Activated CD8-positive, alpha-beta memory T cell treated with anti-CD3 and anti-CD28 coated beads, Interleukin-2, amount 50 U/mL, for 4 hours (primary cell): Measurements from ENCODE around the gene CAMK1D.
"Not testable (repeated sequence)": the region's sequence is repeated elsewhere in the genome, so short reads cannot be mapped to it uniquely, and the experiment has no call there.

ENCODE experiments used
- DNase-seq: peaks from one replicate; pipeline ENCODE4 v3.0.0-alpha.2; 2020

The CAMK1D gene

DNA sequence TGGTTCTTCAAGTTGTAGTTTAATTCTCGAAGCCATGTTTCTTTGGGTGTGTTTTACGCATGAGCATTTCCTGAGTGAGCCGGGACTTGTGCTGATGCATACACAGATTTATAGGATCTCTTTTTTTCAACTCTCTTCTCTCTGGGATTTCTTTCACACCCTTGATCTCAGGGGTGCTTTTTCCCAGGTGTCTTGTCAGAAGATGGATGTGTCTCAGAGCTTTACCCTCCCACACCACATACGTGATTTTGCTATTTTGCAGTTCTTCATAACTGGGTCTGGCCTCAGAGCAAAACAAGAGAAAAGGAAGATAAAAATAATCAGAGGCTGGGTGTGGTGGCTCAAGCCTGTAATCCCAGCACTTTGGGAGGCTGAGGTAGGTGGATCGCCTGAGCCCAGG lies 177.0 kb downstream of the CAMK1D start:
- no peak for DNase-seq

DNA sequence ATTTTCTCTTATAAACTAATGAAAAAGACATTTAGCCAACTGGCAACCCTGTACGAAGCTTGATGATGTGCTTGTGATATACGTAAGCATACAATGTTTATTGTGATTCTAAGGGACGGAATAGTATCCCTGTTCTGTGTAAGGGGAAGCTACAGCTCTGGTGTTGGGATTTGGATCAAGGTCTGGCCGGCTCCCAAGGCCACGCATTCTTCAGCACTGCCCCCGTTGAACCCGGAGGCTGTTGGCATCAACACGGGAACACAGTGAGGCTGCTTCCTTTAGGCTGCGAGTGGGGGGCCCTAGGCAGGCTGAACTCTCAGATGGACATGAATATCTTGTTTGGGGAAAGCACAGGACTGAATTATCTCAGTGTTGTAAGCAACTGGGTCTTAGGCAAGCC lies 180.6 kb downstream of the CAMK1D start:
- no peak for DNase-seq

DNA sequence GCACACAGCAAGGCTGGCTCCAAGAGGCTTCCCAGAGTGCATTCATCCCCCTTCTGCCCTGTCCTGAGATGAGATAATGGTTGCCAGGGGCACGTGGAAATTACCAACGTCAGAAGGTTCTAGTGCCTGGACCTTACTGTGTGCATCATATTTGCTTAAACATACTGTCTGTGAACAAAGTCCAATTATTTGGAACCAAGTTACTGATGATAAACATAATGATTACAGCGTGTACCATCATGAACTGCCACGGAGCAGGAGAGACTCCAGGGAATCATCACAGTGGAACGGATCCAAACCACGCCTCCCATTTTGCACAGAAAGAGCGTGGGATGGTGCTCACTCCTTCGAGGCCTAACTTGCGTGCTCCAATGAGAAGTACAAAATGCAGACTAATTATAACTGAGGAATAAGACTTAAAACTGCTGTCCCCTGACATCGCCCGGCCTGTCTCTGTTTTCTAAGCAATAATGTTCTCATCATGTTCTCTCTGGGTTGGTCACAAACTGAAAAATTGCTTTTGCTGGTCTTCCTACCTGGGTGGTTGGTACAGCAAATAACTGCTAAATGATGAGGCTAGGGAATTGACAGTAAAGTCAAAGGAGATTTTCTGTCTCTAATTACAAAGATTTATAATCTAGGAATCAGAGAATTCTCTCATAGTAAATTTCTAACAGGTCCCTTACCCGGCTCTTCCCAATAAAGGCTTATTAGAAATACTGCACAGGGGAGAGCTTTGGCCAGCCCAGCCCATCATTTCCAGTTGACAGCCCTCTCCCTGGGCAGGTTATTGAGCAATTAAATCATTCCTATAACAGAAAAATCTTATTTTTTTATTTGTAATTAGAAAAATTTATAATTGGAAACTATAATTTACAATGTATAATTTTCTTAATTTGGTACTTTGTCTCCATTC lies 182.2 kb downstream of the CAMK1D start:
- no peak for DNase-seq

DNA sequence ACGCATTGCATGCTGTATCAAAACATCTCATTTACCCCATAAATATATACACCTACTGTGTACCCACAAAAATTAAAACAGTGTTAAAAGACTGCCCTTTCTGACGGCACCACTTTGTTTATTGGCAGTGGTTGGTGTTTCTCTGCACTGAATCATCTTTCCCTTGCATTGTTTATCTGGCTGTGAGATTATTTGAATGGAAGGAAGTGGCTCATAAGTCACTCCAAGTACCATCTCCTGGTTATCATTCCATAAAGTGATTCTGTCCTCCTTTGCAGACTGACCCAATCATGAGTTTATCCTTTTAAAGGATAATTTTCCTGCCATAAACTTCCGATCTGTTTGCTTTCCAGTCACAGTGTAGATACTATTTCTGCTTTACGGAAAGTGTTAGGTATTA lies 183.8 kb downstream of the CAMK1D start:
- no peak for DNase-seq

DNA sequence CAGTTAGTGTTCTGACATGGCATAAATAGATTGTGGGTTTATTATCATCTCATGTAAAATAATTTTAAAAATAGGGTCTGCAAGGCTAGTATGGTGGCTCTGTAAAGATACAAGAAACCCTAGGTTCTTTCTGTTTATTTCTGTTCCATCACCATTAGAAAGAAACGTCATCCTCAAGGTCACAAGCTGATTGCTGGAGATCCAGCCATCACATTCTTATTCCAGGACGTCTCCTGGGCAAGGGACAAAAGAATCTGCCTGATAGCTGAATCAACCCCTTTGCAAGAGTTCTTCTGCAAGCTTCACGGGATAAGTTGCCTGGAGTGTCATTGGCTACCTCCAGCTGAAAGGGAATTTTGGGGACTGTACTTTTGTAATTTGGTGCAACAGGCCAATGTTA lies 184.4 kb downstream of the CAMK1D start:
- DNase-seq: no peak

DNA sequence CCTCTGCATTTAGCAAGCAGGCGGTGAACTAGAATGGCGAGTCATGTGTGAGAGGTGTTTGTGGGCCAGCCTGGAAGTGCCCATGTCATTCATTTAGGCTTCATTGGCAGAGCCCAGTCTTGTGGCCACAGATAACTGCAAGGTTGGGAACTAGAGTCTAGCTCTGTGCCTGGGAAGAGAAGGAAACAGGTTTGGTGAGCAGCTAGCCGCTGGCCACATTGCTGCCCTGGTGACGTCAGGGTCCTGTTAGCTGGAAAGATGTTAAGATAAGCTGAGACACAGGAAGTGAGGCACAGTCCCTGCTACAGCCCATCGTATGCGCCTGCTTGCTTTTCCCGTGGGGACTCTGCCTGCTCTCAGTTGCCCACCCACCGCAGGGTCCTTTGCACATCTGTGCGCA lies 185.5 kb downstream of the CAMK1D start:
- no peak for DNase-seq

DNA sequence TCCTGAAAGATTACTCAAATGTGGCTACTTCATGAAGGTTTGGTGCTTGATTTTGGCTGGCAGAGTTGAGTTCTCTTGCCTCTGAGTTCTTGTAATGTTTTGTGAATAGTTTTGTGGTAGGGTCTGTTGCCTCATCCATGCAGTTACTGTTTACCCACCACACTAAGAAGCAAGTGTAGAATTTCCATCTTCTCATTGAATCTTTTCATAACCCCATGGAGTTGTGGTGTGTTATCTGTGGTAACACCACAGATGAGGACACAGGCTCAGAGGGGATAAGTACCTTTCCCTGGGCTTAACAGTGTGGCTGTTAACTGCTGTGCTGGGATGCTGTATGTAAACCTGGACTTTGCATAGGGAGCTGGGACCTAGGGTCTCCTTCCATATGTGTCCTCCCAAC lies 186.3 kb downstream of the CAMK1D start:
- no peak for DNase-seq

DNA sequence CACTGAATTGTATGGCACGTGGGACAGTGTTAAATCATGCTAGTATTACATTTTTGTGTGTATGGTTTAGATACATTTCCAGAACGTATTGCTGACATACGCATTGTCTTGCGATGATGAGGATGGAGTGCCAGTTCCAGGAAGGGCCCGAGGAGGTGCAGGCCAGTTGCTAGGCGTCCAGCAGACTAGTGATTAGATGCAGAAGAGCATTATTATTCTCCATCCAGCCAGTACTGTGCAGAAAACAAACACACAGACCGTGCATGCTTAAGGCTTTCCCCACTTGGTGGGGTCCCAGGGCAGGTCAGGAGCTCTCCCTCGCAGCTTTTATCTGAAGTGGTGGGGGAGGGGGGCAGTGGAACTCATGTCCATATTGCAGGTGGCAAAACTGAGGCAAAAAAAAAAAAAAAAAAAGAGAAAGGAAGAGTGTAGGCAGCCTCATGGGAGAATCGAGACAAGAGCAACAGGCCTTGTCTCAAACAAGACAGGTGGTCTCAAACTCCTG lies 189.2 kb downstream of the CAMK1D start:
- DNase-seq: no peak

DNA sequence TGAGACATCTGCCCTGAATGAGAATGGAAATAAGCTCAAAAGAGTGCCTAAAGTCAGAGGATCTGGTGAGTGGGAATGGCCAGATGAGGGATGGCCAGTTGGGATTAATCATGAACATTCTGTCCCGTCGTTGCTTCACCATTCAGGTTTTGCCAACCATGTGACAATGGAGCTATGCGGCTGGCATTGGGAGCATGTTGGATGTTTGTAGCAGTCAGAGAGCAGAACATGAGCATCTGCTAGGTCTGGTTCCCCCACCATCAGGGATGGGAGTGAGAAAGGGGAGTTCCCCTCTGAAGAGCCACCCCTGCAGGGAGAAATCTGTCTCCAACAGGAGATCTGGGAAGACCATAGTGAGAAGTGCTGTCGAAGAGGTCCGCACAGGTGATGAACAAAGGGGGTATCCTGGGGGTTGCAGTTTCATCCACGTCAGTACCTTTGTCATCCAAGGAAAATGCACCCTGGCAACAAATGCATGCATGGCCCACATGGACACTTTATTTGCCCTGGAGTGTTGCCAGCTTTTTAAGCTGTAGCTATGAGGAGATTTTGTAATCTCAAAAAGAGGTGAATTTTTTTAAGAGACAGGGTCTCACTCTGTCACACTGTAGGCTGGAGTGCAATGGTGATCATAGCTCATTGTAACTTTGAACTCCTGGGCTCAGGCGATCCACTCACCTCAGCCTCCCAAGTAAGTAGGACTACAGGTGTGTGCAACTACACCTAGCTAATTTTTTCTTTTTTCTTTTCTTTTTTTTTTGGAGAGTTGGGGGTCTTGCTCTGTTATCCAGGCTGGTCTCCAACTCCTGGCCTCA lies 190.2 kb downstream of the CAMK1D start:
- DNase-seq: no peak

DNA sequence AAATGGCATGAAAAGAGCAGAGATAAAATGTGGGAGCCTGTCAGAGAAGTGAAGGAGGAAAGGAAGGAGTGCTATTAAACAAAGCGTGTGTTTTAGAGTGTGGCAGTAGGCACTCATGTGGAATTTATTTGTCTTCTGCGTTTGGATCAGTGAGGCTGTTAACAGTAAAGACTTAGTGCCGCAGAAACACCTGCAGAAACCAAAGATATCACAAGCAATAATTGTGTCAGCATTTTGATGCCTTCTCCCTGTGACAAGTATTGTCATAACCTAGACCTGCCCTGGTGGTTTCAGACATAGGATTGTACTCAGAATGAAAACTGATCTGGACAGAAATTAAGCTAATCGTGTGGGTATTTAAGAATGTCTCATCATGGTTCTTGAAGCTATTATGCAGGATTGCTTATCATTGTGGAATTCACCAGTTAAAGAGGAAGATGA lies 191.0 kb downstream of the CAMK1D start:
- no peak for DNase-seq

DNA sequence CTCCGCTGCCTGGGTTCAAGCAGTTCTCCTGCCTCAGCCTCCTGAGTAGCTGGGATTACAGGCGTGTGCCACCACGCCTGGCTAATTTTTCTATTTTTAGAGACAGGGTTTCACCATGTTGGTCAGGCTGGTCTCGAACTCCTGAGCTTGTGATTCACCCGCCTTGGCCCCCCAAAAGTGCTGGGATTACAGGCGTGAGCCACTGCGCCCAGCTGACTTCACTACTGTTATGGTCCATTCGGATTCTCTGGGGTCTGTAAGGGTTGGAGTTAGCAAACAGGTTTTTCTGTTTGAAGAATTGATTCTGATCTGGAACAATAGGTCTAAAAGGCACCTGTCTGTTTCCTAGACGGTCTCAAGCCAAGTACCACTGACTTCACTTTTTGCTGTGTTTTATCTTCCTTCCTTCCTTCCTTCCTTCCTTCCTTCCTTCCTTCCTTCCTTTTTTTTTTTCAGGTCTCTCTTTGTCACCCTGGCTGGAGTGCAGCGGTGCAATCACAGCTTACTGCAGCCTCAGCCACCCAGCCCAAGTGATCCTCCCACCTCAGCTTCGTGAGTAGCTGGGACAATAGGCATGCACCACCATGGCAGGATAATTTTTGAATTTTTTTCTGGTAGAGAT lies 192.2 kb downstream of the CAMK1D start:
- DNase-seq: no peak

DNA sequence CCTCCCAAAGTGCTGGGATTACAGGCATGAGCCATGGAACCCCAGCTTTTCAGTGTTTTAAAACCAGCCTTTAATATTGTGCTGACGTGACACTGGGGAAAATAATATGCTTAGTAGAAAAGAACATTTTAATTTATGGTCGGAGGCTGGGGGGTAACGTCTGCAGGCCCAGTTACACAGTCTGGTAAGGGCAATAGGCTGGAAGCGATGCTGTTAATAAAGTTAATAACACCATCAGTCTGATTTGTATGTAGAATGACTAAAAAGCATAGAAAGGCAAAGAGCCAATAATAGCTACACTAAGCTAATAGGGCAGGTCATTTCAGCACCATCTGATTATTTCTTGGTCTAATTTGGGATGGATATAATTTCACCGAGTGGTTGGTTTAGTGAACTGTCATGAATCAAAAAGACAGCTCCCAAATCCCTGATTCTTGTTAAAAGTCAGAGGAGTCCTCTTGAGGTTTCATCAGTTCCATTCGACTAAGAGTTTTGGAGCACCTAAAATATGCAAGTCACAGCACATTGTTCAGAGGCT lies 192.9 kb downstream of the CAMK1D start:
- no peak for DNase-seq

DNA sequence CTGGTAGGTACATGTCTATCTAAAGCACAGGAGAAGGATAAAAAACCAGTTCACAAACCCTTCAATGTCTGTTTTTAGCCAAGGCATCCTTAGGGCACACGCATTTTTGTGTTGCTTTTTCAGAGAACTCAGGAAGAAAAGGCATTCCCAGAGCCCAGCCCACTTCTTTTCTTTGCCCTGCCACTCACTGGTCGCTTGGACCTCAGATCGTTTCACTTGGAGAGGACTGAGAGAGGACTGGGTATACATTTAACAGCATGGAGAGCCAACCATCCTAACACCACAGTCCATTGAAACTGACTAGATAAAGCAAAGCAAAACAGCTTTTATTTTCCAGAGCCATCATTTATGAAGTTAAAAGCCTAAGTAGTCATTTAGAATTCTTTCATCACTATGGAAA lies 194.2 kb downstream of the CAMK1D start:
- no peak for DNase-seq

DNA sequence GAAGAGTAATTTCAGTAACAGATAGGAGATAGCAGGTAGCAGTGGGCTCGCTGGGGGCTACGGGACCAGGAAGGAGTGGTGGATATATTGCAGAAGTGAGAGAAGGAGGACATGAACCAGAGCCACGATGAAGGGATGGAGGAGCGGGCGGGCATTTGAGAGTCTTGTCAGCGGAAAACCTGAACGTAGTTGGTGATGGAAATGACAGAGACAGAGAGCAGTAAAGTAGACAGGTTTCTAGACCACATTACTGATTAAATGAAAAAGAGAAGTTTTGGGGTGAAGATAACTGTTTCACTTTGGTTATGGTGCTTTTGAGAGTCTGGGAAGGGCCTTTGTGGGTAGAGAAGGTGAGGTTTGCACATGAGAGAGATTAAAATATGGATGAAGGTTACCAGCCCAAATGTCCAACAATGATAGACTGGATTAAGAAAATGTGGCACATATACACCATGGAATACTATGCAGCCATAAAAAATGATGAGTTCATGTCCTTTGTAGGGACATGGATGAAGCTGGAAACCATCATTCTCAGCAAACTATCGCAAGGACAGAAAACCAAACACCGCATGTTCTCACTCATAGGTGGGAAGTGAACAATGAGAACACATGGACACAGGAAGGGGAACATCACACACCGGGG lies 196.9 kb downstream of the CAMK1D start:
- DNase-seq: not testable (repeated sequence)

DNA sequence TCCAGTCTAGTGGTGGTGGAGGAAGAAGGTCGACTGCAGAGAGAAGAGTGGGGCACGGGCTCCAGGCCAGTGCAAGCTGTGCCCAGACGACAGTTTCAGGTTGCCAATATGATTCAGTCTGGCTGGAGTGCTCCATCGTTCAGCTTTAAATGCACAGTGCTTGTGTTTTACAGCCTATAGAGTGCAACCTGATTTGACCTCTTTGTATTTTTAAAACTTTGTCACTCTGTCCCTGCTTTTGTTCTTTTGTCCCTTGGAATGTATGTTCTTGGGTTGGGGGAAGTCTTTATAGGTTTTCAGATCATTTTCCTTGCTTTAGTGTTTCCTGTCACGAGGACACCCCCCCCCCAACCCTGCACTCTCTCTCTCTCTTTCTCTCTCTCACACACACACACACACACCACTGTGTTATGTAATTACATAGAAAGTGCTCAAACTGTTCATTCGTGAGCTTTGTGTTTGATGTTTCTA lies 198.0 kb downstream of the CAMK1D start:
- DNase-seq: no peak

DNA sequence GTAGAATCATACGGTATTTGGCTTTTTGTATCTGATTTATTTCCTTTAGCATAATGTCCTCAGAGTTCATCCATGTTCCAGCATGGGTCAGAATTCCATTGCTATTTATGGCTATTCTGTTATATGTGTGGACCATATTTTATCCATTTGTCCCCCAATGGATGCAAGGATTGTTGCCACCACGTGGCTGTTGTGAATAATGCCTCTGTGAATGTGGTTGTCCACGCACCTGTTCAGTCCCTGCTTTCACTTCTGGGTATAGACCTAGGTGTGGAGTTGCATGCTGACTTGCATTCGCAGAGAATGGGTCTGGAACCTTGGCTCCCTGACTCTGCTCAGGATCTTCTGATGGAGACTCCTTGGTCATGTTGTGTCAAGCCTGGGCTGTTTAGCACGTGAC lies 199.9 kb downstream of the CAMK1D start:
- no peak for DNase-seq

DNA sequence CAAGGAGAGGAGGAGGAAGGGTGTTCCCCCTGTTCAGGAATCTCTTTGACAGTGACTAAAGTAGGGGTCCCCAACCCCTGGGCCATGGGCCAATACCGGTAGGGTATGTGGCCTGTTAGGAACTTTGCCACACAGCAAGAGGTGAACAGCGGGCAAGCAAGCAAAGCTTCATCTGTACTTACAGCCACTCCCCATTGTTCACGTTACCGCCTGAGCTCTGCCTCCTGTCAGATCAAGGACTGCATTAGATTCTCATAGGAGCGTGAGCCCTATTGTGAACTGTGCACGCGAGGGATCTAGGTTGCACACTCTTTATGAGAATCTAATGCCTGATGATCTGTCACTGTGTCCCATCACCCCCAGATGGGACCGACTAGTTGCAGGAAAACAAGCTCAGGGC lies 201.6 kb downstream of the CAMK1D start:
- no peak for DNase-seq

DNA sequence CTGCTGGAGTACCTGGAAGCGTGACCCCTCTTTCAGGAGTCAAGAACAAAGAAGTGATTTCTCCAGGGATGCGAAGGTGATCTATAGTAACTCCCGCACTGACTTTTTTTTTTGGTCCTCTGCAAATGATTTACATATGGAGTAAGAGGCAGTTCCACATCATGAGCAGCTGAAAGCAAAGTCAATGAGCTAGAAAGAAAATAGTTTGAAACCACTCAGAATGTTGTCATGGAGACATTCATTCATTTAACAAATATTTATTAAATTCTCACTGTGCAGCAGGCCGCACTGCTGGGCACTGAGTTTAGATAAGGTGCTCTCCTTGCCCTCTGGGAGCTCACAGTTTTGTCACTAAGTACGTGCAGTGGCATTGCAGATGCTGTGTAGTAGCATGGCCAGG lies 206.7 kb downstream of the CAMK1D start:
- DNase-seq: no peak

DNA sequence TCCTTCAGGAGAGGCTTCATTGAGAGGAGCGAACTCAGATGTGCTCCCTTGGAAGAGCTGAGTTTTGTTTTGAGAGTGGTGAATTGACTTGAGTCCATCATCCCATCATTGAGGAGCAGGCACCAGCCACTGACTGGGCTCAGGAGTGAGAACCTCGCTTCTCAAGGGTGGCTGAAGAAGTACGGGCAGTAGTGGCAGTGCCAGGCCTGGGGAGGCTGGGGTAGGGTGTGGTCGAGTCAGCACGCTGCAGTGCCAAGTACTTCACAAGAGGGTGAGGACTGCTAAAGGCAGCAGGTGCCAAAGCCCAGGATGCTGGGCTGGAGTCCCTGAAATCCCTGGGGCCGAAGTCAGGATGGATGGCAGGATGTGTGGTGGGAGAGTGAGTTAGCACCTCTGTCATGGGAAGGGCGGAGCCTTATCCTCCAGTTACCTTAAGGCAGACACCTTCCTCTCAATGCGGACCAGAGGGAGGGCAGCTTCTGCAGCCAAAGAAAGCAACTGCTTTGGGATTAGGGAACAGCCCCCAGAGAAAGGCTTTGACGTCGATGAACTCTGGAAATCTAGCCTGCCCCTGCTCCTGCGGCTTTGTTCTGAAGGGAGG lies 210.3 kb downstream of the CAMK1D start:
- DNase-seq: no peak

DNA sequence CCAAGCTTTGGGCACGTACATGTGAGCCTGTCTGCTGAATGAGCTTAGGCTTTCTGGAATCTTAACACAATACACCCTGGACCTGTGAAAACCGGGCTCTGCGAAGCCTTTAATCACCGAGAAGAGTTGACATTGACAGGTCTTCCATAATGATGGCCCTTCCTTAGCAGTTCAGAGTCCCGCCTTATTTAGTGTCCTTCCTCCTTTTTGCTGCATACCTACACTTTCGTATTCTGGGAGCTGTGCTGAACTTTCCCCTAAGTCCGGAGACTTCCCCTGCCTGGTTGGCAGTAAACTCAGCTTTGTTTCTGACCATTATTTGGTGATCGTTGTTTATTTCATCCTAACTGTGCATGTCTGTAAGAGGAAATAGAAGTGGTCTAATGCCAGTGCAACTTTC lies 212.0 kb downstream of the CAMK1D start:
- no peak for DNase-seq

DNA sequence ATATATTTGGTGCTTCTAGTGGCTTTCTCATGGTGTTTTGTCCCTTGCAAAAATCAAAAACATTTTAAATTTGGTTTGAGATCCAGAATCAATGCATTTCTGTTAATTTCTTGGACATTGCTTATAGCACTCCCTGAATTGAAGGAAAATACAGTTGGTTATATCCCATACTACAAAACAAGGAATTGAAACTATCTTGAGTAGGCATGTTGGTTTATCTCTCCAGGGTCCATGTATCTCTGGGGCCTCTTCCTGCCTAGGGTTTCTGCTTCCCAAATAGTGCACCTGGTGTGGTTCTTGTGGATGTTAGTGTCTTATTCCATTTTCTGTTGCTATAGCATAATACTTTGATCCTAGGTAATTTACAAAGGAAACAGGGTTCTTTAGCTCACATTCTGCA lies 212.4 kb downstream of the CAMK1D start:
- DNase-seq: no peak

DNA sequence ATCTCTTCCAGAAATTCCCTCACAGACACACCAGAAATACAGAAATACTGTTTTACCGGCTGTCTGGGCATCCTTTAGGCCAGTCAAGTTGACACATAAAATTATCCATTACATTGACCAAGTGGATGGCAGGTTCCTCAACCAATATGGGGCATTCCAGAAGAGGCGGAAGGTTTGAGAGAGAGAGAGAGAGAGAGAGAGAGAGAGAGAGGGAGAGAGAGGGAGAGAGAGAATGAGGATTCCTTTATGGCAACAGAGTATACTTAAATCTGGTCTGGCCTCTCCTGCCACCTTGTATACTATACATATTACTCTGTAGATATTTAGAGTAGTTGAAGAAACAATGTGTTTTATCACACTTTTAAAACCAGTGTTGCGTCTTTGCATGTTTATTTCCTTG lies 214.1 kb downstream of the CAMK1D start:
- no peak for DNase-seq
